AG09309 (cell line): ENCODE measurements around the gene CA10.

Experiments used
- DNase-seq: peaks from one replicate; pipeline ENCODE4 v3.0.0-alpha.2; 2010; ENCODE audit warnings: low read depth
- H3K4me3 ChIP-seq: 2 replicates; pipeline ENCODE4 v1.5.1; 2011; ENCODE audit warnings: mild to moderate bottlenecking, low read depth, low read length, moderate library complexity; ENCODE audit not compliant: control insufficient read depth
- CTCF ChIP-seq: IDR thresholded peaks from 2 replicates; pipeline ENCODE4 v1.5.1; 2011; ENCODE audit warnings: mild to moderate bottlenecking, low read depth, low read length, inconsistent platforms; ENCODE audit not compliant: insufficient read depth, control insufficient read depth; ENCODE audit errors: missing control alignments

The CA10 gene

DNA sequence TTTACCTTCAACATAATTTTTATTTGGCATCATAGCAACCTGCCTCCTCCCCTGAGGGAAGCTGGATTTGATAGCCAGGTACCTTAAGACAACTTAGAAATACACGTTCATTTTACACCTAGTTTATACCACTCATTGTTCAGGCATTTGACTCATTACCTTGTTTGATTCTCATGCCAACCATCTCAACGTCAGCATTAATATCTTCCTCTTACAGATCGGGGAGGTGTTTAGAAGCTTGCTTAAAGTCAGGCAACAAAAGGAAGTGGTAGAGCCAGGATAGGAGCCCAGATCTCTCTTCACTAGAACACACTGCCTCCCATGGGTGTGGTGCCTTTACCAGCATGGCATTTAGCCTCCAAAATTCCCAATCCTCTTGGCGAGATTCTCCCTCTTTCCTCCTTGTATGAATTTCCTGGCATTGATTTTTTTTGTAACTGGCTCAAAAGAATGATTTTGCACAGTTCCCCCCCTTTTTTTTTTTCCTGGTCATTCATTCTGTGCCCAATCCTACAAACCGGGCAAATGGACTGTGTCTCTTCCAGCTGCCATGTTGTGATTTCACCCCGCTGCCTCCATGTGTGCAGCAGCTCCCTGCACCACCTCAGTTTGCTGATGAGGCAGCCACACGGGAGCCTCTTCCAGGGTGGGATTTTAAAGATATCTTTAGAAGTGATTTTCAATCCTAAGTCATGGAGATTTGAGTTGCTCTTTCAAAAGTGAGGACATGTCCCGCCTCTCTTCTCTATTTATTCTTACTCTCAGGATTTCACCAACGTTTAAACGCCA, 514.6 kb downstream of the CA10 start:
- no peak overlapping the region for H3K4me3 ChIP-seq
- no peak for DNase-seq
- no peak for TF ChIP-seq CTCF

- no peak for DNase-seq
- no peak for TF ChIP-seq CTCF
- no peak overlapping the region for H3K4me3 ChIP-seq
Observed at GRCh38 chr17:51642029-51642428, 516.5 kb downstream of the CA10 start.

DNA sequence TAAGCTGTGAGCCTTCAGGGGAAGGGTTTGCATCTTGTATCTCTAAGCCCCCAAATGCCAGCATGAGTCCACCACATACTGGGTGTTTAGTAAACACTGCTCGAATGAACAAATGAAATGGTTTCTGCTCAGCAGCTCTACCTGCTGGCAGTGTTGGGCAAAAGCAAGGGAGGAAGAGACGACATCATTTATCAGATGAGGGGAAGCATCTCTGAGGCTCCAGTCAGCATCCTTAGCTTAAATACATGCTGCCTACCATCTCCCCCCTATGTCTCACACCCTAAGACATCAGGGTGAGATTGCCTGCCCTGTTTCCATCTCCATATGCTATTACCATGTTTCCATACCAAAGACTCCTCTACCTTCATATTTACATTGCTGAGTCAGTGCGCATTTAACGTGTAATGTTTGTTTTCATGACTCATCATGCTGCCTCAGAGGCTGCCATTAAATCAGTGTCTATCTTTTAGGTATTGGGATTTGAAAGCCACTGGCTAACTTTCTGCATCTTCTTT, 518.3 kb downstream of the CA10 start:
- no peak for TF ChIP-seq CTCF
- DNase-seq = no peak
- no peak overlapping the region for H3K4me3 ChIP-seq

- no peak overlapping the region for H3K4me3 ChIP-seq
- TF ChIP-seq CTCF = no peak
Observed at GRCh38 chr17:51638971-51639370, 519.5 kb downstream of the CA10 start.

DNA sequence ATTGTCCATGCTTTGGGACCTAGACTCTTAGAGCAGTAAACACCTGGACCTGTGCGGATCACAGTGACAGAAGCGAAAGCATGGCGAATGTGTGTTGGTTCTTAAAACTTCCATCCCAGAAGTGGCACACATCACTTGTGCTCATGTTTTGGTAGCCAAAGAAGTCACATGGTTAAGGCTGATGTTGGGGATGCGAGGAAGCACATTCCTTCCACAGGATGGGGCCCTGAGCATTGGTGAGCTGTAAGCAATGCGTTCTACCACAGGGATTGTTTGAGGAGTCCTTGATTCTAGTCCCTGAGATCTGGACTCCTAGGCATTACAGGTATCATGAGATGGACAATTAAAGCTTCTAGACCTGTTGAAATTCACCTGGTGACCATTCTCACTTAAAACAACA, 522.2 kb downstream of the CA10 start:
- H3K4me3 ChIP-seq = no peak overlapping the region
- DNase-seq = no peak
- no peak for TF ChIP-seq CTCF

More at GRCh38 chr17:51638971-51639370, 519.5 kb downstream of the CA10 start:
- no peak for DNase-seq

- no peak for DNase-seq
- H3K4me3 ChIP-seq = no peak overlapping the region
- no peak for TF ChIP-seq CTCF
Observed at GRCh38 chr17:51630101-51630671, 528.3 kb downstream of the CA10 start.

DNA sequence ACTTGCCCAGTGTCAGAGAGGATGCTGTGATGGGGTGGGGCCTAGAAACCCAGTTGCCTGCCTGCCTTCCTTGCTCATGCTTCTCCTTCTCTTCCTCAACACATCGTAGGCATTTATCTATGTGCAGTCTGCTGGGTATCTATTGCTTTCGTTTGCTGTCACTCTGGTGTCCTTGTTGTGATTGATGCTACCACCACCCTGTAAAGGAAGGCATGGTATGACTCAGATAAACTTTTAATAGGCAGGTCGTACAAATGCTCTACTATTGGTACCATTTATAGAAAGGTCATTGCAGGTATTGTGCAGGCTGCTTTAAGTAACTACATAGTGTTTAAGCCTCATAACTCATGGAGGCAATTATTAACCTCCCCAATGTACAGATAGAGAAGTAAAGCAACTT, 529.3 kb downstream of the CA10 start:
- DNase-seq = no peak
- H3K4me3 ChIP-seq = no peak overlapping the region
- no peak for TF ChIP-seq CTCF
